HG03558 (cell line): ENCODE measurements around the gene HPX.

ENCODE experiments used
- ATAC-seq: cut with Tn5 transposase; IDR thresholded peaks from one replicate; pipeline ENCODE4 v1.9.1; 2021; ENCODE audit warnings: moderate number of reproducible peaks; ENCODE audit not compliant: unreplicated experiment; ENCODE audit errors: extremely low read depth

HPX gene

GRCh38 chr11:6468712-6469495 lies 28.1 kb upstream of the HPX start:
- ATAC-seq, result no peak

GRCh38 chr11:6459099-6459450 lies 18.3 kb upstream of the HPX start:
- no peak for ATAC-seq

DNA sequence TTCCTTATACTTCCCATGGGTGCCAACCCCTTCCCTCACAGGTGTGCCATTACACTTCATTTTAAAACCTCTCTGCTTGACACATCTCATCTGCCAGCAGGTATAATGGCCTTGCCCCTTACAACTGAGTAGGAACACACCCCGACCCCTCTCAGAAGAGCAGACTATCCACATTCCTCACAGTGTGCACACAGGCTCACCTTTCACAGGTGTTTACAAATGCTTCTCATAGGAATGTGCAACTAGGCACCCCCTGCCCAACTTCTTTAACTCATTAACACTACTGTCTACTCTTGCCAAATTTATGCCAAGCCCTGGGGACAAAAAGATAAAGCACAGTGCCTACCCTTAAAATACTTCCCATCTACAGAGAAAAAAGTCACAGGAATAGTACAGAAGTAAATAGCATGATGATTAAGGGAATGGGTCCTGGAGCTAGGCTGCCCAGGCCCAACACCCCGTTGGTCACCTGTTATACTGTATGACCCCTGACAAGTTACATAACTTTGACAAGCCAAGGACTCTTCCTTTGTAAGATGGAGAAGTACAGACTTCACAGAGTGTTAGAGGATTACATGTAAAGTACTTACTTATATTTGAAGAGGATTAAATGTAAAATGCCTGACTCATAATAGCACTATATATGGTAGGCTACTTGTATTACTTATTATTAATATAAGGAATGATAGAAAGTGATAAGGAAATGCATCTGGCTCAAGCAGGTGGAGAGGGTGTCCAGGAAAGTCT lies 17.7 kb upstream of the HPX start:
- no peak for ATAC-seq

- no peak for ATAC-seq
Measured at GRCh38 chr11:6457581-6458320, 17.0 kb upstream of the HPX start.

- ATAC-seq, result no peak
Measured at GRCh38 chr11:6456361-6457073, 15.7 kb upstream of the HPX start.

GRCh38 chr11:6455070-6455469 lies 14.3 kb upstream of the HPX start:
- ATAC-seq, result no peak

GRCh38 chr11:6453152-6453551 lies 12.4 kb upstream of the HPX start:
- no peak for ATAC-seq

- ATAC-seq, result no peak
Measured at GRCh38 chr11:6452219-6452618, 11.4 kb upstream of the HPX start.

DNA sequence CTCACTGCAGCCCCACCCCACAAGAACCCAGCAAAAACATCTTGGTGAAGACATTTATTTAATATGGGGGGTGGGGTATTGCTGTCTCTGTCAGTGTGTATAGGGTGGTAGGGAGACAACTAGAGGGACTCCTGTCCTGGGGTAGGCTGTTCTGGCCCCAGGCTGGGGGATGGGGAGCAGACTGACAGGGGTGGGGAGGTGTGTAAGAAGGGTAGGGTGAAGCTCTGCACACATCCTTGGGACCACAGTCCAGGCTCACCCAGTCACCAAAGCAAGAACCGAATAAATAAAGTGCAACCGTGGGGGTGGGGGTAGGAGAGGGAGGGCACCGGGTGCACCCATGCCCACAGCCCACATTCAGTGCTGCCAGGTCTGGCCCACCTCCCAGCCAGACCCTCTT lies 7.8 kb upstream of the HPX start:
- no peak for ATAC-seq

DNA sequence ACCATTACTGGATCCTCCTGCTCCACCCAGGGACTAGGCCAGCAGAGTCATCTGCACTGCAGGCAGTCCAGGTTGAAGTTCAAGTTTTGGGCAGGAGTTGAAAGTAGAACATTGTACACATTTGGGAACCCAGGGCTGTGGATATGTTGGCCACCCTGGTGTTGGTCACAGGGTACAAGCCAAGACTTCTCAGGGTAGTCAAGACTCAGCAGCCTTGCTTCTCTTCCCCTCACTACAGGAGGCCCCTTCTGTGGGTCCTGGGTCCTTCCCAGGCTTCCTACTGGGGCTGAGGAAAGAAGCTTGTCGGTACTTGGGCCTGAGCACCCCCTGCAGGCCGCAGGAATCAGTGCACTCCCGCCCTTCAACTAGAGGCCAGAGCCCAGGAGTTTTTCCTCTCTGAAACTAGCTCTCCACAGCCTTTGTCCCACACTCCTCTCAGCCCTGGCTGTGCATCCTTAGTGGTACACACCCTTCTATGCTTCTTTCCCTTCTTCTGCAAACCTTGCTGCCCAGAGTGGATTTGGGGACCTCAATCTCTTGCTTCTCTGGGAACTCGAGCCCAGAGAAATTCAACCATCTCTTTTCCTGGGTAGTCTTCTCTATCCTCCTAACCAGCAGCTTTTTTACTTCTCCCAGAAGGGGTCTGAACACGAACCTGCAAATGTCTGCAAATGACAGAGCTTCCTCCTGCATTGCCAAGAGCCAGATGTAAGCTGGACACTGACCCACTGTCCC lies 2.6 kb upstream of the HPX start:
- ATAC-seq, result no peak

GRCh38 chr11:6442441-6442840 lies 1.7 kb upstream of the HPX start:
- no peak for ATAC-seq

DNA sequence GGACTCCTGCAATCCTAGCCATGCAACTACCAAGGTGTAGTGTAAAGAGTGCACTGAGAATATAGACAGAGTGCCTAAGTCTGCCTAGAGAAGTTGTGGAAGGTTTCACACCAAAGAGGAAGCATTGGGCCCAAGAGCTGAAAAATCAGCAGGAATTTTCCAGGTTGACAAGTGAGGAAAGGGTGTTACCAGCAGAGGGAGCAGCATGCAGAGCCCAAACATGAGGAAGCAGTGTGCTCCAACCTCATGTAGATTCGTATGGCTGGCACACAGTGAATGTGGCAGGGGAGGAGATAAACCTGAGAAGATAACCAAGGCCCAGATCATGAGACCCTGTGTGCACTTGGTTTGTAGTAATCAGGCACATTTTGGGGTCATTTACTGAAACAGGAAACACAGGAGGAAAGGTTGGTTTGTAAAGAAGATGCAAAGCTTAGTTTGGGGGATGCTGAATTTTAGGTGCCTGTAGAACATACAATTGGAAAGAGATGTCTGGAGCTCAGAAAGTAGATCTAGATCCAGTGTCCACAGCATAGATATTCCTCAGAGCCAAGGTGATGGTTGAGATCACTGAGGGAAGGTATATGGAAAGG lies 1.7 kb downstream of the HPX start:
- ATAC-seq, result no peak

DNA sequence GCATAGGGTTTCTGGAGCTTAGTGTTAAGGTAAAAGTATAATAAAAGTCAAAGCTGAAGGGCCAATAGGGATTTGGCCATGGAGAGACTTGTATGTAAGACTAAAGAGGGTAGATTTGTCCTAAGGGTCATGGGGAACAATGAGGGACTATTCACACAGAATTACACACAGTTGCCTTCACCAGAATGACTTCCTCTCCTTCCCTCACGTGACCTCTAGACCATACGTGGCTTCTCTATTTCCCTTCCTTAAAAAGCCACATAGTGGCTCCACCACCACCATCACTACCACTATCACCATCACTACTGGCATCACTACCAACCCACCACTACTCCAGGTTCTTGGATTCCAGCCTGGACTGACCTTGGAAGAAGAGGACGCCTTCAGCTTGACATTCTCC lies 2.8 kb downstream of the HPX start:
- ATAC-seq, result no peak

DNA sequence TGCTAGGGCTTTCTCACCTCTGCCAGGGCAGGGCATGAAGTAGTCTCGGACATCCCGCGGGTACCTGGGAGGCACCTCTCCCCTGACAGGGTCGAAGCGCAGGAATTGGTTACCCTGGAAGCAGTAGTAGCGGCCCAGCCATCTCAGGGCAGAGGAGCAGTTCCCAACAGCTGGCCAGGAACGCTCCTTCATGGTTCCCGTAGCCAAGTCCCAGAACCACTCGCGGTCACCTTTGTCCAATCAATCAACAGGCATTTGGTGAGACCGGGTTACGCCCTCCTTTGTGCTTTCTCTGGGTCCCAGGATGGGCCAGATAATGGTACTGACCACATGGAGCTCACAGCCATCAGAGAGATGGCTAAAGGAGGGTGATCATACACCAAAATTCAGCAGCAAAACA lies 3.4 kb downstream of the HPX start:
- ATAC-seq, result no peak

DNA sequence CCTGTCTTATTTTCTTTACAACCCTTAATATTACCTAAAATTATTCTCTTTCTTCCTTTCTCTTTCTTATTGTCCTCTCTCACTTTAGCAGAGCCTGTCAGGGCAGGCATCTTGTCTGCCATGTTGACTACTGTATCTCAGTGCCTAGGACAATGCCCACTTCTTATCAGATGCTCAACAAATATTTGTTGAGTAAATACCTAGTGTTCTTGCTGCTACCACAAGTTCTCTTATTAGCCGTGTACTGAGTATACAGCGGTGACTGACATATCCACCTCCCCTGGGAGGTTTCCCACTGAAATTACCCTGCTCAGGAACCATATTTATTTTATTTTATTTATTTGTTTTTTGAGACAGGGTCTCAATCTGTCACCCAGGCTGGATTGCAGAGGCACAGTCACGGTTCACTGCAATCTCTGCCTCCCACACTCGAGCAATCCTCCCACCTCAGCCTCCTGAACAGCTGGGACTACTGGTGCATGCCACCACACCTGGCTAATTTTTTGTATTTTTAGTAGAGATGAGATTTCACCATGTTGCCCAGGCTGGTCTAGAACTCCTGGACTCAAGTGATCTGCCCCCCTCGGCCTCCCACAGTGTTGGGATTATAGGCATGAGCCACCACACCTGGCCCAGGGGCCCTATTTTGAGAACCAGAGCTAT lies 6.7 kb downstream of the HPX start:
- no peak for ATAC-seq

DNA sequence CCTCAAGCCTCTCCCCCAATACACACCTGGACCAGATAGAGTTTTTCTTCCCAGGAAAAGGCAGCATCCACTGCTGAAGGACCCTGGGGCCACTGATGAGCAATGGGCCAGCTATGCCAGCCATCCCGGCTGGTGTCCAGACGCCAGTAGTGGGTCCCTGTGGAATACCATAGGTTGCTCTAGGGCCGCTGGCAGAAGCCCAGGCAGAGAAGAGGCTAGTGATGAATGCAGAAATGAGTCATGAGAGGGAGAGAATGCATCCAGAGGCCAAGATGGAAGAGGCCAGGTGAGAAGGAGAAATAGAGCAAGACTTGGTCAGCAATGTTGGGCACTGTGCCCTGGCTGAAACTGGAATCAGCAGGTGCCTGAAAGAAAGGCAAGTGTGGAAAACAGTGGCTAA lies 8.9 kb downstream of the HPX start:
- no peak for ATAC-seq

- ATAC-seq, result no peak
Measured at GRCh38 chr11:6427516-6427915, 13.3 kb downstream of the HPX start.

DNA sequence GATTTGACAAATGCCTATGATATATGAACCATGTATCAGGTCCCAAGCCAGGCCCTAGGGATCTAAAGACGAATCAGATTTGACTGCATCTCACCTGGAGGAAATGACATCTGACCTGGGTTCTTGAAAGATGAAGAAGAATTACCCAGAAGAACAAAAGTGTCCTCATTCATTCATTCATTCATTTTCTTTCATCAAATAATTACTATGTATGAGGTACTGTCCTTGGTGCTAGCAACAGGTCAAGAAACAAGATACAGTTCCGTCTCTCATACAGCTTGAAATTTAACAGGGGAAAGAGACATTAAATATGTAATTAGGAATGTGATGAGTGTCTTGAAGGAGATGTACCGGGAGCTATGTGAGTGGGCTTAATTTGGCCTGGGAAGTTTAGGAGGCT lies 20.1 kb downstream of the HPX start:
- ATAC-seq, result no peak

DNA sequence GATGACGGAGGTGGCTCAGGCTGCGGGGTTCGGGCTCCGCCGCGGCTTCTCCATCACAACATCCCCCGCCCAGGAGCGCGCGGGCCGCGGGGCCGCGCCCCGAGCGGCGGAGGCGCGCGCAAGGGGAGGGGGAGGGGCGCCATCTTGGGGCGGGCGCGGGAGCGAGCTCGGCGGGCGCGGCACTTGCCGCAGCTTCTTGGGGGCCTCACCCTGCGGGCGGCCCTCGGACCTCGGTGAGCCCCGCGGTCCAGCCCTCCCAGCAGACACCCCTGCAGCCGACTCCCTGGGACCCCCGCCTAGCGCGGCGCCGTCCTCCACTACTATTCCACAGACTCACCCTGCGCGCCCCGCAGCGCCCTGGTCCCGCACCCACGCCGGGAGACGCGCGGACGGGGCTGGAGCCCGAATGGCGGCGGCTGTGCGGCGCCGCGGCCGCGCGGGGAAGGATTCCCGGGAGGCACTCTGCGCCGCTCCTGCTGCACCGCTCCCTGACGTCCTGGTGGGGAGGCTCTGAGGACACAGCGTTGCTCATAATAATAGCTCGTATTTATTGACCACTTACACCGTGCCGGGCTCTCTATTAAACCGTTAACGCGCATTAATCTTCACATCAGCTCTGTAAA lies 21.7 kb downstream of the HPX start, which contains the start of gene APBB1:
Gene APBB1, minus strand, starts transcription at position 86 of the 623 bp plus-strand sequence. CDS start 7,747 bp downstream, outside the sequence.
- ATAC-seq, result no peak
